Colonic mucosa (tissue), 4 donors: Measurements from ENCODE around the gene JAKMIP3. TPM values are rescaled to one million over a fixed set of nuclear protein-coding genes. Genes with fewer than 3 reads are reported as not detected.

ENCODE experiments used
- DNase-seq: peaks from one replicate; pipeline ENCODE4 v3.0.0-alpha.2; 2020
- H3K27ac ChIP-seq: fragments of 200-600 bp; one replicate; pipeline ENCODE4 v1.8.0; 2021
- H3K27me3 ChIP-seq: fragments of 200-600 bp; one replicate; pipeline ENCODE4 v1.8.0; 2021
- H3K36me3 ChIP-seq: fragments of 200-600 bp; one replicate; pipeline ENCODE4 v1.8.0; 2021
- H3K4me1 ChIP-seq: fragments of 200-600 bp; one replicate; pipeline ENCODE4 v1.8.0; 2021; ENCODE audit warnings: mild to moderate bottlenecking
- H3K4me3 ChIP-seq: fragments of 200-600 bp; one replicate; pipeline ENCODE4 v1.8.0; 2021
- H3K9ac ChIP-seq, 2 donors: one replicate each; pipeline ENCODE4 v1.7.0; 2013; ENCODE audit warnings: control low read depth in 2 of 2, low read depth in 2 of 2, low read length in 2 of 2
- H3K9me3 ChIP-seq: fragments of 200-600 bp; one replicate; pipeline ENCODE4 v1.8.0; 2021
- CTCF ChIP-seq: fragments of 200-600 bp; IDR thresholded peaks from one replicate; pipeline ENCODE4 v1.8.0; 2022; ENCODE audit warnings: antibody characterized with exemption, mild to moderate bottlenecking
- intact Hi-C: fragments of 100-400 bp; cut with DNase I; formaldehyde crosslinking; loops from one replicate; pipeline ENCODE4 v1.14.1; 2022
- total RNA-seq, 2 donors: library from RNA; stranded (reverse); fragmentation: NEBNext Ultra II Directional in 1 of 2; extraction: Animal tissue kit (Norgen Biotek cat#: 25700) in 1 of 2; gene quantifications; one replicate each; pipeline ENCODE4 v1.2.1, GENCODE V29; 2021
- donor health status: healthy.
- donor health status: DM: no; HTN: no; CAD: no.
- donor health status: DM: no; HTN: no; CAD: no.

The JAKMIP3 gene
- total RNA-seq, 2 donors from 2014 or later: 0.10 to 0.27 TPM

GRCh38 chr10:132043861-132044695 is 21.7 kb upstream of the JAKMIP3 start:
- Histone ChIP-seq H3K9me3 (no peaks in the 10 kb centered on the region), H3K27me3 (no peaks in the 10 kb centered on the region), H3K4me3 (no peak overlapping the region), H3K27ac (no peak overlapping the region), H3K4me1 (no peaks in the 10 kb centered on the region), H3K36me3 (no peaks in the 10 kb centered on the region), H3K9ac (no peak overlapping the region)
- intact Hi-C loops: no loop called here
- no peak for TF ChIP-seq CTCF
- DNase-seq: no peak

- Histone ChIP-seq H3K4me3 (no peak overlapping the region), H3K36me3 (no peaks in the 10 kb centered on the region), H3K4me1 (no peaks in the 10 kb centered on the region), H3K27ac (no peak overlapping the region), H3K9ac (no peak overlapping the region), H3K27me3 (no peaks in the 10 kb centered on the region), H3K9me3 (no peaks in the 10 kb centered on the region)
- intact Hi-C loops: no loop called here
- no peak for TF ChIP-seq CTCF
- DNase-seq: no peak
Measured at GRCh38 chr10:132044803-132045202, 20.9 kb upstream of the JAKMIP3 start.

GRCh38 chr10:132045324-132045723 is 20.4 kb upstream of the JAKMIP3 start:
- no peak overlapping the region for H3K9ac ChIP-seq
- no peak for TF ChIP-seq CTCF
- no peak overlapping the region for H3K27ac ChIP-seq
- no peak for DNase-seq
- H3K27me3 ChIP-seq: no peaks in the 10 kb centered on the region
- H3K4me1 ChIP-seq: no peaks in the 10 kb centered on the region
- no peaks in the 10 kb centered on the region for H3K36me3 ChIP-seq
- no peak overlapping the region for H3K4me3 ChIP-seq
- intact Hi-C loops: no loop called here
- H3K9me3 ChIP-seq: no peaks in the 10 kb centered on the region

GRCh38 chr10:132047575-132048293 is 18.0 kb upstream of the JAKMIP3 start:
- no peak overlapping the region for H3K4me3 ChIP-seq
- H3K9me3 ChIP-seq: no peaks in the 10 kb centered on the region
- intact Hi-C loops: no loop called here
- H3K9ac ChIP-seq: no peak overlapping the region
- H3K27ac ChIP-seq: no peak overlapping the region
- DNase-seq: no peak
- TF ChIP-seq CTCF: no peak
- H3K27me3 ChIP-seq: no peaks in the 10 kb centered on the region
- H3K4me1 ChIP-seq: no peaks in the 10 kb centered on the region
- H3K36me3 ChIP-seq: no peaks in the 10 kb centered on the region

GRCh38 chr10:132048294-132048667 is 17.5 kb upstream of the JAKMIP3 start:
- no peaks in the 10 kb centered on the region for H3K36me3 ChIP-seq
- H3K27ac ChIP-seq: no peak overlapping the region
- no peak for TF ChIP-seq CTCF
- H3K27me3 ChIP-seq: no peaks in the 10 kb centered on the region
- no peaks in the 10 kb centered on the region for H3K9me3 ChIP-seq
- H3K9ac ChIP-seq: no peak overlapping the region
- no peak overlapping the region for H3K4me3 ChIP-seq
- DNase-seq: no peak
- no peaks in the 10 kb centered on the region for H3K4me1 ChIP-seq
- intact Hi-C loops: no loop called here
